GM21381 (cell line): ENCODE measurements around the gene CCDC188.

Experiments used
- ATAC-seq: cut with Tn5 transposase; IDR thresholded peaks from one replicate; pipeline ENCODE4 v1.9.1; 2021; ENCODE audit warnings: mild to moderate bottlenecking, moderate library complexity; ENCODE audit not compliant: unreplicated experiment

Gene CCDC188

GRCh38 chr22:20185750-20186149 lies 34.9 kb upstream of the CCDC188 start:
- no peak for ATAC-seq

GRCh38 chr22:20184501-20185165 lies 33.8 kb upstream of the CCDC188 start:
- no peak for ATAC-seq

GRCh38 chr22:20183823-20184222 lies 33.0 kb upstream of the CCDC188 start:
- no peak for ATAC-seq

GRCh38 chr22:20183101-20183500 lies 32.2 kb upstream of the CCDC188 start:
- ATAC-seq, result no peak

- ATAC-seq, result no peak
Observed at GRCh38 chr22:20182365-20182764, 31.5 kb upstream of the CCDC188 start.

- no peak for ATAC-seq
Observed at GRCh38 chr22:20181884-20182236, 31.0 kb upstream of the CCDC188 start.

GRCh38 chr22:20181194-20181883 lies 30.5 kb upstream of the CCDC188 start:
- no peak for ATAC-seq

GRCh38 chr22:20180640-20181039 lies 29.8 kb upstream of the CCDC188 start:
- ATAC-seq, result no peak

GRCh38 chr22:20180245-20180630 lies 29.4 kb upstream of the CCDC188 start:
- no peak for ATAC-seq

- ATAC-seq, result no peak
Observed at GRCh38 chr22:20179455-20180244, 28.8 kb upstream of the CCDC188 start.

- no peak for ATAC-seq
Observed at GRCh38 chr22:20178915-20179227, 28.0 kb upstream of the CCDC188 start.

- ATAC-seq, result no peak
Observed at GRCh38 chr22:20178075-20178914, 27.4 kb upstream of the CCDC188 start.

GRCh38 chr22:20177217-20177911 lies 26.5 kb upstream of the CCDC188 start:
- no peak for ATAC-seq

GRCh38 chr22:20176421-20177085 lies 25.7 kb upstream of the CCDC188 start:
- no peak for ATAC-seq

- ATAC-seq, result no peak
Observed at GRCh38 chr22:20175597-20175900, 24.7 kb upstream of the CCDC188 start.

GRCh38 chr22:20174785-20175596 lies 24.1 kb upstream of the CCDC188 start:
- ATAC-seq, result no peak

GRCh38 chr22:20173772-20174171 lies 22.9 kb upstream of the CCDC188 start:
- no peak for ATAC-seq

- ATAC-seq, result no peak
Observed at GRCh38 chr22:20173246-20173645, 22.4 kb upstream of the CCDC188 start.

- no peak for ATAC-seq
Observed at GRCh38 chr22:20172141-20172613, 21.3 kb upstream of the CCDC188 start.
